Fibroblast of lung (primary cell): ENCODE measurements around the gene TMX2. TPM values are rescaled to one million over a fixed set of nuclear protein-coding genes. Genes with fewer than 3 reads are reported as not detected.
A peak's percentile ranks its signal among the peaks of the same experiment; 100 is the strongest.

Source experiments
- DNase-seq, 2 donors: peaks; one replicate each; pipeline versions ENCODE4 v3.0.0 to v3.0.0-alpha.2; 2010; ENCODE audit warnings: low read depth in 2 of 2
- H2AFZ ChIP-seq: 2 replicates; pipeline ENCODE4 v1.5.1; 2012; ENCODE audit warnings: low read length, control low read depth, inconsistent platforms
- H3K27ac ChIP-seq: 2 replicates; pipeline ENCODE4 v1.5.1; 2011; ENCODE audit warnings: low read length, control low read depth; ENCODE audit not compliant: insufficient read depth
- H3K27me3 ChIP-seq: 2 replicates; pipeline ENCODE4 v1.5.1; 2011; ENCODE audit warnings: mild to moderate bottlenecking, low read length; ENCODE audit not compliant: control insufficient read depth, insufficient read depth
- H3K36me3 ChIP-seq: 2 replicates; pipeline ENCODE4 v1.5.1; 2011; ENCODE audit warnings: low read length; ENCODE audit not compliant: control insufficient read depth, insufficient read depth
- H3K4me1 ChIP-seq: 2 replicates; pipeline ENCODE4 v1.5.1; 2011; ENCODE audit warnings: low read length; ENCODE audit not compliant: control insufficient read depth, insufficient read depth; ENCODE audit errors: extremely low read depth
- H3K4me2 ChIP-seq: 2 replicates; pipeline ENCODE4 v1.5.1; 2011; ENCODE audit warnings: low read length, control low read depth; ENCODE audit not compliant: insufficient read depth; ENCODE audit errors: extremely low read depth
- H3K4me3 ChIP-seq, 4 experiments: fragments of 200-600 bp in 1 of 4; sonication (generic) in 1 of 4; replicated peaks in 1 of 4; 2 replicates each; pipeline ENCODE4 v1.5.1; 2011 to 2016; ENCODE audit warnings: low read length in 4 of 4, low read depth in 3 of 4, mild to moderate bottlenecking in 3 of 4, control low read depth in 2 of 4, inconsistent platforms in 1 of 4, mixed read lengths in 1 of 4; ENCODE audit not compliant: insufficient read depth in 1 of 4; ENCODE audit errors: control extremely low read depth in 1 of 4
- H3K79me2 ChIP-seq: 2 replicates; pipeline ENCODE4 v1.5.1; 2012; ENCODE audit warnings: mild to moderate bottlenecking, low read length, inconsistent platforms; ENCODE audit not compliant: control insufficient read depth, insufficient read depth
- H3K9ac ChIP-seq: 2 replicates; pipeline ENCODE4 v1.5.1; 2011; ENCODE audit warnings: mild to moderate bottlenecking, low read length, control low read depth; ENCODE audit not compliant: insufficient read depth
- H3K9me3 ChIP-seq: 2 replicates; pipeline ENCODE4 v1.5.1; 2012; ENCODE audit warnings: low read depth, low read length; ENCODE audit not compliant: control insufficient read depth, insufficient read depth
- H4K20me1 ChIP-seq: 2 replicates; pipeline ENCODE4 v1.5.1; 2011; ENCODE audit warnings: low read length; ENCODE audit not compliant: control insufficient read depth, insufficient read depth; ENCODE audit errors: extremely low read depth
- EZH2 ChIP-seq: IDR thresholded peaks from 2 replicates; pipeline ENCODE4 v1.5.1; 2012; ENCODE audit warnings: low read length, control low read depth, mild to moderate bottlenecking; ENCODE audit errors: missing control alignments
- polyA plus RNA-seq, 2 donors: library from polyadenylated mRNA; depleted of rRNA in 1 of 2; stranded (reverse) in 1 of 2; unstranded in 1 of 2; fragments of >200 nt; gene quantifications; 2 replicates each; pipeline ENCODE4 v1.2.1, GENCODE V29; 2011 to 2012; ENCODE audit warnings: missing spikeins in 1 of 2
- total RNA-seq: library from RNA; depleted of rRNA; stranded (reverse); fragments of >200 nt; gene quantifications from 2 replicates; pipeline ENCODE4 v1.2.1, GENCODE V29; 2014
- TF ChIP-seq, protein P1 (sequence below), 2 donors: IDR thresholded peaks in 1 of 2; conservative IDR thresholded peaks in 1 of 2; 1 replicate in 1 of 2; 2 replicates in 1 of 2; pipeline ENCODE4 v1.5.1; 2011 to 2012; ENCODE audit warnings: low read length in 2 of 2, control low read depth in 1 of 2, inconsistent platforms in 1 of 2, low read depth in 1 of 2, mild to moderate bottlenecking in 1 of 2

The TMX2 gene
- total and polyA plus RNA-seq, 2 donors (not counting 1 experiment from before 2014, with no cell fraction given) = 62.8 to 71.8 TPM

DNA sequence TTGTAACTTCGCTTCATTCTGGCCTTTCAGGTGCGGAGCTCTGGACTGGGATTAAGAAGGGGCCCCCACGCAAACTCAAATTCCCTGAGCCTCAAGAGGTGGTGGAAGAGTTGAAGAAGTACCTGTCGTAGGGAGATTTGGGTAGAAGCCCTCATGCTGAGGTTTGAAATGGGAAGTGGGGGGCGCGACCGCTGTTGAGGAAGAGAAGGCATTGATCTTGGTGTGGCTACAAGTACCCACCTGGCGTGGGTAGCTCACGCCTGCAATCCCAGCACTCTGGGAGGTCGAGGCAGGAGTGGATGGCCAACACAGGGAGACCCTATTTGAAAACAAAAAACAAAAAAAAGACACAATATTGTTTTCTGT, 29.7 kb downstream of the TMX2 start:
- no peak for DNase-seq
- Histone ChIP-seq H3K36me3 (peaks cover 15% of the 10 kb centered on the region), H3K9me3 (no peaks in the 10 kb centered on the region), H3K4me2 (peak overlapping the region; percentile 90), H3K4me1 (peaks cover 3% of the 10 kb centered on the region), H3K9ac (peak overlapping the region; percentile 97), H4K20me1 (no peaks in the 10 kb centered on the region), H3K4me3 (peak overlapping the region; percentile 74 to 98 (median 90)), H3K27ac (peak overlapping the region; percentile 85), H3K27me3 (no peaks in the 10 kb centered on the region), H3K79me2 (peaks cover 15% of the 10 kb centered on the region), H2AFZ (no peak overlapping the region)
- TF ChIP-seq, protein P1, sequence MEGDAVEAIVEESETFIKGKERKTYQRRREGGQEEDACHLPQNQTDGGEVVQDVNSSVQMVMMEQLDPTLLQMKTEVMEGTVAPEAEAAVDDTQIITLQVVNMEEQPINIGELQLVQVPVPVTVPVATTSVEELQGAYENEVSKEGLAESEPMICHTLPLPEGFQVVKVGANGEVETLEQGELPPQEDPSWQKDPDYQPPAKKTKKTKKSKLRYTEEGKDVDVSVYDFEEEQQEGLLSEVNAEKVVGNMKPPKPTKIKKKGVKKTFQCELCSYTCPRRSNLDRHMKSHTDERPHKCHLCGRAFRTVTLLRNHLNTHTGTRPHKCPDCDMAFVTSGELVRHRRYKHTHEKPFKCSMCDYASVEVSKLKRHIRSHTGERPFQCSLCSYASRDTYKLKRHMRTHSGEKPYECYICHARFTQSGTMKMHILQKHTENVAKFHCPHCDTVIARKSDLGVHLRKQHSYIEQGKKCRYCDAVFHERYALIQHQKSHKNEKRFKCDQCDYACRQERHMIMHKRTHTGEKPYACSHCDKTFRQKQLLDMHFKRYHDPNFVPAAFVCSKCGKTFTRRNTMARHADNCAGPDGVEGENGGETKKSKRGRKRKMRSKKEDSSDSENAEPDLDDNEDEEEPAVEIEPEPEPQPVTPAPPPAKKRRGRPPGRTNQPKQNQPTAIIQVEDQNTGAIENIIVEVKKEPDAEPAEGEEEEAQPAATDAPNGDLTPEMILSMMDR (conservative IDR thresholded peaks at IDR 0.05 in 1 of 2, IDR thresholded peaks at IDR 0.05 in 1 of 2; ENCODE audit: low read depth in 1 of 2, low read length in 2 of 2) = no peak
- TF ChIP-seq EZH2 = no peak

DNA sequence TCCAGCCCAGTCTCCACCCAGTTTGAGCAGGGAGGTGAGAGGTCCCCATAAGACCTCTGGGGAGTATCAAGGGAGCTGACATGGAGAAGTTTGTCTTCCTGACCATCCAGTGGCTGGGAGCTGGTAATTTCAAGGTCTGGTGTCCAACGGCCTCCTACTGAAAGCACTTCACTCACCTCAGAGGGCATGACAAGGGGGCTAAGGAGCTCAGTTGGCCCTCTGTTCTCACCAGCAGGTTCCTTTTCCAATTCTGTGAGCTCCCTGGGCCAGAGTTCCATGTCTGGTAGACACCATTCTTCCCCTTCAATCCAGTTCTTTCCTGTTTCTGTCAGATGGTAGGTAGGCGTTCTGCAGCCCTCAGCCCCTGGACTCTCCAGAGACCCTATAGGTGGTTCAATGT, 32.0 kb downstream of the TMX2 start:
- Histone ChIP-seq H3K36me3 (peaks cover 10% of the 10 kb centered on the region), H2AFZ (no peak overlapping the region), H3K4me3 (no peak overlapping the region), H3K4me1 (peaks cover 3% of the 10 kb centered on the region), H3K27me3 (no peaks in the 10 kb centered on the region), H4K20me1 (no peaks in the 10 kb centered on the region), H3K4me2 (no peak overlapping the region), H3K27ac (no peak overlapping the region), H3K9ac (no peak overlapping the region), H3K79me2 (peaks cover 15% of the 10 kb centered on the region), H3K9me3 (no peaks in the 10 kb centered on the region)
- TF ChIP-seq, protein P1 (conservative IDR thresholded peaks at IDR 0.05 in 1 of 2, IDR thresholded peaks at IDR 0.05 in 1 of 2; ENCODE audit: low read depth in 1 of 2, low read length in 2 of 2) = no peak
- TF ChIP-seq EZH2 = no peak
- DNase-seq = no peak

DNA sequence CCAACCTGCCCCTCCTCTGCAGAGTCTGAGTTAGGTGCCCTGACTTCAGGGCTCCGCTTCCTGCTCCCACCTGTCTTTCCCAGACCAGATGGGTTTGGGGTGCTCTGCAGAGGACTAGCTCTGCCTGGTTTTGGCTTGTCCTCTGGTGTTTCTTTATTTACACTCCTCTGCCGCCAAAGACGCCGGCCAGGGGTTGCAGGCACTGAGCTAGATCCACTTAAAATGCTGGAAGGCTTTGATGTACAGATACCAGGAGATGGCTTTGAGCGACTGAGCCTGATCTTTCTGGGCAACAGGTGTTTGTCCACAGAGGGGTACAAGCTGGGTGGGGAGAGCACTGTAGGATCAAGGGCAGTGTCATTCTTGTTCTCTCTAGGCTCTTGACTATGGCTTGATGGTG, 32.8 kb downstream of the TMX2 start:
- Histone ChIP-seq H3K27ac (no peak overlapping the region), H3K27me3 (no peaks in the 10 kb centered on the region), H2AFZ (no peak overlapping the region), H3K9me3 (no peaks in the 10 kb centered on the region), H4K20me1 (no peaks in the 10 kb centered on the region), H3K36me3 (peaks cover 10% of the 10 kb centered on the region), H3K4me1 (peaks cover 3% of the 10 kb centered on the region), H3K4me3 (no peak overlapping the region), H3K4me2 (no peak overlapping the region), H3K79me2 (peaks cover 15% of the 10 kb centered on the region), H3K9ac (no peak overlapping the region)
- DNase-seq = no peak
- no peak for TF ChIP-seq EZH2
- TF ChIP-seq, protein P1 (conservative IDR thresholded peaks at IDR 0.05 in 1 of 2, IDR thresholded peaks at IDR 0.05 in 1 of 2; ENCODE audit: low read depth in 1 of 2, low read length in 2 of 2) = no peak
